Measurements from ENCODE around the gene MAPK1IP1L. TPM values are rescaled to one million over a fixed set of nuclear protein-coding genes. Genes with fewer than 3 reads are reported as not detected.
"Not testable (repeated sequence)": the region's sequence is repeated elsewhere in the genome, so short reads cannot be mapped to it uniquely, and the experiment has no call there.

Gene MAPK1IP1L
- total RNA-seq, 1 donor from 2014 or later, result 72.5 TPM

DNA sequence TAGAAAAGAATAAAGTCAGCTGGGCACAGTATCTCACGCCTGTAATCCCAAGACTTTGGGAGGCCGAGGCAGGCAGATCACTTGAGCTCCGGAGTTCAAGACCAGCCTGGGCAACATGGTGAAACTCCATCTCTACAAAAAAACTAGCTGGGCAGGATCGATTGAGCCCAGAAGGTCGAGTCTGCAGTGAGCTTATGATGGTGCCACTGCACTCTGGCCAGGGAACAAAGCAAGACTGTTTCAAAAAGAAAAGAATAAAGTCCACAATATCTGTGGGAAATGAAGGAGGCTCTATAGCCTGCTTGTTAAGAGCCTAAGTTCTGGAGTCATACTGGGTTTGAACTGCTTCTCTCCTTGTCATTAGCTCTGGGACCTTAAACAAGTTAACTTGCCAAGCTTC lies 7.9 kb downstream of the MAPK1IP1L start:
- peaks cover 37% of the 10 kb centered on the region for H3K36me3 ChIP-seq
- ATAC-seq, result no peak

DNA sequence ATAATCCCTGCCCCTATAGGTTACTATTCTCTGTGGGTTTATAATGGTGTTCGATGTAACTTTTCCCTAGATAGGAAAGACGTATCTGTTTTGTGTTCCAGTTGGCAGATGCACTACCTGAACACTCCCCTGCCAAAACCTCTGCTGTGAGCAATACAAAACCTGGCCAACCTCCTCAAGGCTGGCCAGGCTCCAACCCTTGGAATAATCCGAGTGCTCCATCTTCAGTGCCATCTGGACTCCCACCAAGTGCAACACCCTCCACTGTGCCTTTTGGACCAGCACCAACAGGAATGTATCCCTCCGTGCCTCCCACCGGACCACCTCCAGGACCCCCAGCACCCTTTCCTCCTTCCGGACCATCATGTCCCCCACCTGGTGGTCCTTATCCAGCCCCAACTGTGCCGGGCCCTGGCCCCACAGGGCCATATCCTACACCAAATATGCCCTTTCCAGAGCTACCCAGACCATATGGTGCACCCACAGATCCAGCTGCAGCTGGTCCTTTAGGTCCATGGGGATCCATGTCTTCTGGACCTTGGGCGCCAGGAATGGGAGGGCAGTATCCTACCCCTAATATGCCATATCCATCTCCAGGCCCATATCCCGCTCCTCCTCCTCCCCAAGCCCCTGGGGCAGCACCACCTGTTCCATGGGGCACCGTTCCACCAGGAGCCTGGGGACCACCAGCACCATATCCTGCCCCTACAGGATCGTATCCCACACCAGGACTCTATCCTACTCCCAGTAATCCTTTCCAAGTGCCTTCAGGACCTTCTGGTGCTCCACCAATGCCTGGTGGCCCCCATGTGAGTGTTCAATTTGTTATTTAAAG lies 11.3 kb downstream of the MAPK1IP1L start:
- ATAC-seq, result peak; percentile 36
- Histone ChIP-seq H3K27me3 (no peaks in the 10 kb centered on the region), H3K36me3 (peaks cover 60% of the 10 kb centered on the region), H3K9me3 (no peaks in the 10 kb centered on the region), H3K4me3 (no peak overlapping the region), H3K4me1 (no peaks in the 10 kb centered on the region), H3K27ac (no peak overlapping the region)
- intact Hi-C loops (cut with DNase I), result no loop called here
- DNase-seq, result no peak
- TF ChIP-seq, protein P1, sequence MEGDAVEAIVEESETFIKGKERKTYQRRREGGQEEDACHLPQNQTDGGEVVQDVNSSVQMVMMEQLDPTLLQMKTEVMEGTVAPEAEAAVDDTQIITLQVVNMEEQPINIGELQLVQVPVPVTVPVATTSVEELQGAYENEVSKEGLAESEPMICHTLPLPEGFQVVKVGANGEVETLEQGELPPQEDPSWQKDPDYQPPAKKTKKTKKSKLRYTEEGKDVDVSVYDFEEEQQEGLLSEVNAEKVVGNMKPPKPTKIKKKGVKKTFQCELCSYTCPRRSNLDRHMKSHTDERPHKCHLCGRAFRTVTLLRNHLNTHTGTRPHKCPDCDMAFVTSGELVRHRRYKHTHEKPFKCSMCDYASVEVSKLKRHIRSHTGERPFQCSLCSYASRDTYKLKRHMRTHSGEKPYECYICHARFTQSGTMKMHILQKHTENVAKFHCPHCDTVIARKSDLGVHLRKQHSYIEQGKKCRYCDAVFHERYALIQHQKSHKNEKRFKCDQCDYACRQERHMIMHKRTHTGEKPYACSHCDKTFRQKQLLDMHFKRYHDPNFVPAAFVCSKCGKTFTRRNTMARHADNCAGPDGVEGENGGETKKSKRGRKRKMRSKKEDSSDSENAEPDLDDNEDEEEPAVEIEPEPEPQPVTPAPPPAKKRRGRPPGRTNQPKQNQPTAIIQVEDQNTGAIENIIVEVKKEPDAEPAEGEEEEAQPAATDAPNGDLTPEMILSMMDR (IDR thresholded peaks at IDR 0.05), result no peak

More for the DNA sequence above, 7.9 kb downstream of the MAPK1IP1L start:
- H3K27me3 ChIP-seq, result no peaks in the 10 kb centered on the region
- H3K4me3 ChIP-seq, result no peak overlapping the region
- no peaks in the 10 kb centered on the region for H3K9me3 ChIP-seq
- DNase-seq, result no peak
- peaks cover 5% of the 10 kb centered on the region for H3K4me1 ChIP-seq
- intact Hi-C loops (cut with DNase I), result no loop called here
- no peak overlapping the region for H3K27ac ChIP-seq
- TF ChIP-seq, protein P1 (IDR thresholded peaks at IDR 0.05), result no peak

DNA sequence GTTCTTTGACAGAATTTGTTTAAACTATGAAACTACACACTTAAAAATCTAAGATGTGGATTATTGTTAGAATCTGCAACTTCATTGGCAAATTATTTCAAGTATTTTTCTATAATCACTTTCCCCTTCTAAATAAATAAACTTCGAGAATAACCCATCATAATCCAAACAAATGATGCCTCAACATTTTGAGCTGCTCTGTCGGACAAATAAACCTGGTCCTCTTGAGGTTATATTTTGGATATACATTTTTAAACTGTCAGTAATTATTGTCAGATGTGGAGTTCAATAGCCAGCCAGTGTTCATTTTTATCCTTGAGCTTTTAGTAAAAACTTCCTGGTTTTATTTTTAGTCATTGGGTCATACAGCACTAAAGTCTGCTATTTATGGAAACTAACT lies 13.4 kb downstream of the MAPK1IP1L start:
- intact Hi-C loops (cut with DNase I); H3K9me3 ChIP-seq; H3K27ac ChIP-seq; H3K4me1 ChIP-seq; H3K4me3 ChIP-seq; ATAC-seq; DNase-seq; H3K27me3 ChIP-seq: not testable (repeated sequence)
- peaks cover 53% of the 10 kb centered on the region for H3K36me3 ChIP-seq

DNA sequence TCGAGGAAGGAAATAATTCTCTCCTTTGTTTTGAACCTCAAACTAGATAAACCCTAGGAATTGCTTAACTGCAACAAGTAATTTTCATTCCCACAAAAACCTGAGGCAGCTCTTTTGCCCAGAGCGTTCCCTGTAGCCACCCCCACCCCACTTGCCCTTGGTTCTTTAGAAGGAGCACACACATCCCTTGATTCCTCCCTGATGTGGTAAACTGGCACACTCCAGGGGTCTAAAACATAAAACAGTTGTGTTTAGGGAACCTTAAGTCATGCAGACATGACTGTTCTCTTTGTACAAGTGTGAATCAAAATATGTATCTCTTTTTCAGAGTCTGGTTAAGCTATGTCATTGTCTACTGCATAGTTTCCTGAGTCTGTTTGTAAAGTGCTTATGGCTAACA lies 14.0 kb downstream of the MAPK1IP1L start:
- ATAC-seq (no peak), DNase-seq (no peak)
- TF ChIP-seq, protein P1 (IDR thresholded peaks at IDR 0.05), result no peak
- no peaks in the 10 kb centered on the region for H3K27me3 ChIP-seq
- intact Hi-C loops (cut with DNase I), result no loop called here
- no peaks in the 10 kb centered on the region for H3K9me3 ChIP-seq
- H3K36me3 ChIP-seq, result peaks cover 53% of the 10 kb centered on the region
- no peaks in the 10 kb centered on the region for H3K4me1 ChIP-seq
- no peak overlapping the region for H3K4me3 ChIP-seq
- no peak overlapping the region for H3K27ac ChIP-seq

DNA sequence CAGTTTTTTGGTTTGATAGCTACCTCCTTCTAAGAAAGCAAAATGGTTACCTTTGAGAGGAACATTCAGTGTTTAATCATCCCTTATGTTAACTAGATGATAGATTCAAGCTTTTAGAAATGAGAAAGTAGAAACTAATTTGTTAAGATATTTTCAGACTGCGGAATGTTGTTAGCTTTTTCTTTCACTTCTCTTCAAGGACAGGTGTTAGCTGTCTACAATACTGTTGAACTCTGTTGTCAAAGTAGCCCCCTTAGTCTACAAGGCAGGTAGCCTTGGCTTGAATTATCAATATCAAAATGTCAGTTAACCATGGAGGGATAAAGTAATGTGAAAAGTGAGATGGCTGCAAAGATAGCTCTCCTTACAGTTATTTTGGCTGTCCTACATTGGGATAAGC lies 14.8 kb downstream of the MAPK1IP1L start:
- H3K4me3 ChIP-seq, result no peak overlapping the region
- intact Hi-C loops (cut with DNase I), result no loop called here
- H3K27me3 ChIP-seq, result no peaks in the 10 kb centered on the region
- TF ChIP-seq, protein P1 (IDR thresholded peaks at IDR 0.05), result no peak
- no peaks in the 10 kb centered on the region for H3K9me3 ChIP-seq
- no peak for DNase-seq
- peaks cover 53% of the 10 kb centered on the region for H3K36me3 ChIP-seq
- ATAC-seq, result no peak
- peaks cover 2% of the 10 kb centered on the region for H3K4me1 ChIP-seq
- H3K27ac ChIP-seq, result no peak overlapping the region

DNA sequence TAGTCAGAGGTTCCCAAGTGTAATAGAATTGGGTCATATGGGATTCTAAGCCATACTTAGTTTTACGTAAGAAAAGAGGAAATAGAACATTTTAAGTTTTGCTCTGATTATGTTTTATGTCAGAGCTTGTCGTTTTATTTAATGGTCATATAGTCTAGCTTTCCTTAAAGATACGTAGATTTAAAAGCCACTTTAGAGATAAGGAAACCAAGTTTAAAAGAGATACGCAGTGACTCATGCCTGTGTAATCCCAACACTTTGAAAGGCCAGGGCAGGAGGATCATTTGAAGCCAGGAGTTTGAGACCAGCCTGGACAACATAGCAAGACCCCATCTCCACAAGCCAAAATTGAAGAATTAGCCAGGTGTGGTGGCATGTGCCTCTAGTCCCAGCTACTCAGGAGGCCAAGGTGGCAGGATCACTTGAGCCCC lies 19.5 kb downstream of the MAPK1IP1L start:
- Histone ChIP-seq H3K4me1 (peaks cover 14% of the 10 kb centered on the region), H3K27ac (no peak overlapping the region), H3K4me3 (no peak overlapping the region), H3K27me3 (no peaks in the 10 kb centered on the region), H3K36me3 (peaks cover 7% of the 10 kb centered on the region), H3K9me3 (no peaks in the 10 kb centered on the region)
- intact Hi-C loops (cut with DNase I), result no loop called here
- TF ChIP-seq, protein P1 (IDR thresholded peaks at IDR 0.05), result no peak
- ATAC-seq, result no peak
- DNase-seq, result no peak

Data from upper lobe of right lung (tissue), 1 donor.